Measurements from ENCODE around the gene MICAL3. TPM values are rescaled to one million over a fixed set of nuclear protein-coding genes. Genes with fewer than 3 reads are reported as not detected.

Gene MICAL3
- total and polyA plus RNA-seq, 2 of the 8 experiments (the other 6 are each of a cell fraction or from before 2014, with no cell fraction given) = 8.3 to 41.8 TPM

- TF ChIP-seq CHD7 (IDR thresholded peaks at IDR 0.05; ENCODE audit: insufficient replicate concordance, low read length) = no peak
- no peak for TF ChIP-seq HDAC6 (IDR thresholded peaks at IDR 0.05; ENCODE audit: low read depth, low read length)
- no peak for TF ChIP-seq CHD1 (IDR thresholded peaks at IDR 0.05; ENCODE audit: low read depth, low read length)
These were observed 103.2 kb downstream of the MICAL3 start (continued) for GRCh38 chr22:17920992-17921650.
